Pons (tissue), 1 donor: ENCODE measurements around the gene ITGA8.
A peak's percentile ranks its signal among the peaks of the same experiment; 100 is the strongest.
"Not testable (repeated sequence)": the region's sequence is repeated elsewhere in the genome, so short reads cannot be mapped to it uniquely, and the experiment has no call there.

Experiments used
- DNase-seq: peaks from one replicate; pipeline ENCODE4 v3.0.0-alpha.2; 2016; ENCODE audit warnings: low spot score

The ITGA8 gene

GRCh38 chr10:15494850-15495506, 224.7 kb downstream of the ITGA8 start:
- no peak for DNase-seq

DNA sequence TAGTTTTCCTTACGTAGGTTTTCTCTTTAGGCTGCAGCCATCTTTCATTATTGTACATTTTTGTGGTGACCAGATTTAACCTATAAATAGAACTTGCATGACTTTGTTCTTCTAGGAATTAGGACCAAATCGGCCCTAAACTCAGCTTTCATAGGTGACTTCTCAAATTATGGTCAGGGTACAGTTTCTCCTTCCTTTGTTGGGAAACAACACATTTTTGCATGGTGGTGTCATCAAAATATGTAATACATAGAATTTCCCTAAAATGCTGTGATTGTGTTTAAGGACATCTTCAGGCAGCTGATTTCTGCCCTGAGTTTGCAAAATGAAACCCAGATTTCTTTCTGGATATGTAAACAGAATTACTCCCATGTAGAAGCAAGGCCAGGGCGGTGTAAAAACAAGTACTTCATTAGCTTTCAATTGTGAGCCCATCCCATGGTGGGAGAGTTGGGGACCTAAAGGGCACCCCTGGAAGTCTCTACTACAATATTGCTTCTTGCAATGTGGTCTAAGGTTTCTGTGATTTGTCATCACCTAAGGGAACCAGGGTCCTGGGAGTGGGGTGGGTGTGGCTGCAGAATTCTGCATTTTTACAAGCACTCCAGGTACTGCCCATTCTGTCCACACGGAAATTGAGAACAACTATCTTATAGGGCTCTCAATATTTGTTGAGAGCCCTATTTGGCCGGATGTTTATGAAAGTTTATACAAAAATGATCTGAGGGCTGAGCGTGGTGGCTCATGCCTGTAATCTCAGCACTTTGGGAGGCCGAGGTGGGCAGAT, 227.7 kb downstream of the ITGA8 start:
- DNase-seq, result no peak

DNA sequence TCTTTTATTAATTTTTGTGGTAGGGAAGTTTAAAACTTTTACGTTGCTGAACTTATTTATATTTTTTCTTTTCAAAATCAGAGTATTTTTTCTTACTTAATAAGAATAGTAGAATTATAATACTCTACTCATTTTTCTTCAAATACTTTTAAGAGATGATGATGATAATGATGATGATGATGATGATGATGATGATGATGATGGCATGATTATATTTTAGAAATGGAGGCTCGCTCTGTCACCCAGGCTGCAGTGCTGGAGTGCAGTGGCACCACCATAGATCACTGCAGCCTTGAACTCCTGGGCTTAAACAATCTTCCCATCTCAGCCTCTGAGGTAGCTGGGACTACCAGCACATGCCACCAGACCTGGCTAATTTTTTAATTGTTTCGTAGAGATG, 230.3 kb downstream of the ITGA8 start:
- DNase-seq, result no peak

DNA sequence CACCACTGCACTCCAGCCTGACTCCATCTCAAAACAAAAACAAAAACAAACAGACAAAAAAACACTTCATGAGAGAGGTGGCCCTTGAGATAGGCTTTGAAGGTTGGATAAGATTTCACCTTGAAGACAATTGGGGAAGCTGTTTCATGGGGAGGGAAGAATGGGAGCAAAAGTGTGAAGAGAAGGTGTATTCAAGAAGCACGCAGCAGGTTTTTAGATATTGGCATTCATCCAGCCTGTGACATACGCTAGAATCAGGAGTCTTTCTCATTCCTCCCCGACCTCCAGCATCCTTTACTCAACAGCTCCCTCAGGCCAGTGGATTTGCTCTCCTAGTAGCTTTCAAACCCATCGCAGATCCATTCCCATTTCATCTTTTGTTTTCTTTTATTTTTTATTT, 232.3 kb downstream of the ITGA8 start:
- no peak for DNase-seq

DNA sequence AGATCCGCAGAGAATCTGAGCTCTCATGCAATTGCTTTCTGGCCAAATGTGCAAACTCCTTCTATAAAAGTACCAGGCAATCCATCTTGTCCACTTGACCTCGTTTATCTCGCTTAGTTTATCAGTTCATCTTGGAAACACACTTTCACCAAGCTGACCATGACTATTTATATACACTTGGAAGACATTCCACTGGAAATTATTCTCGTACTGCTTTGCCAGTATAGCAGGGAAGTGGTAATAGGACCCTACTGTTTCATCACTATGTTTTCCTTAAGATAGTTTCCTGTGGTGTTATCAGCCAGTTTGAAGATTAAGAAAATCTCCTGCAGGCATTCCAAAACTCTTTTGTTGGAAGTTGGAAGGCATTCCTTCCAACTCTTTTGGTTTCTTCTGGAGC, 233.3 kb downstream of the ITGA8 start:
- DNase-seq, result no peak

GRCh38 chr10:15485684-15486316, 233.9 kb downstream of the ITGA8 start:
- DNase-seq, result no peak

DNA sequence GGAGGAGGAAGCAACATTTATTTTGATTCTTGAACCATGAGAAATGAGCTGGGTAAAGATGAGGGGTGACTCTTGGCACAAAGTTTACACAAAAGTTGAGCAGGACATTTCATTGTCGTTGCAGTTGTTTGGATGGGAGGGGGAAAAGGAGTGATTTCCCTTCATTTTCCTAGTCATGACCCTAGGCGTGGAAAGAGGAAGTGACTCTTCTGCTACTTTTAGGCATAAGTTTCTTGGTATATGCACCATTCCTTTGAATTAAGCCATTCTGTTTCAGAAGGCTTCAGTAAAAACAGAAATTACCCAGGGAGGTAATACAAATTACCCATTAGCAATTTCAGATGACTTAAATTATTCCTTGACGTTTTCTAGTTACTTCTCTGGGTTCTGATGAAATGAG, 234.7 kb downstream of the ITGA8 start:
- no peak for DNase-seq

GRCh38 chr10:15484128-15484527, 235.6 kb downstream of the ITGA8 start:
- no peak for DNase-seq

- no peak for DNase-seq
Measured at GRCh38 chr10:15483215-15484075, 236.3 kb downstream of the ITGA8 start.

DNA sequence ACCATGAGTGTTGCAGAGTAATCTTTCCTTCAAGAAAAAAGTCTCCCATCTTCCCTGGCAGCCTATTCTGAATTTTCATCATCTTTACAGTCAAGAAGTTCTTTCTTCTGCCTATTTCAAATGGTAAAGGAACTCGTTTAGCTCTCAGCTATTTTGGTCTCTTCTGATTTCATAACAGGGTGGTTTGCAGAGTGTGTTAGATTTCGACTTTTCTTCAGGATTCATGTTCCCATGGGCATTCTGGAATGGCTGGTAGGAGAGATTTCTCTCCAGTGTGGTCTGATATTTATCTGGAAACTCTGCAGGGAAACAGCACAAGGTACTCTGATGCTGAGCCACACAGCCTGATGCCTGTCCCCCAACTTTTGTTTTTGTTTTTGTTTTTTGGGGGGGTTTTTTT, 237.6 kb downstream of the ITGA8 start:
- DNase-seq, result no peak

DNA sequence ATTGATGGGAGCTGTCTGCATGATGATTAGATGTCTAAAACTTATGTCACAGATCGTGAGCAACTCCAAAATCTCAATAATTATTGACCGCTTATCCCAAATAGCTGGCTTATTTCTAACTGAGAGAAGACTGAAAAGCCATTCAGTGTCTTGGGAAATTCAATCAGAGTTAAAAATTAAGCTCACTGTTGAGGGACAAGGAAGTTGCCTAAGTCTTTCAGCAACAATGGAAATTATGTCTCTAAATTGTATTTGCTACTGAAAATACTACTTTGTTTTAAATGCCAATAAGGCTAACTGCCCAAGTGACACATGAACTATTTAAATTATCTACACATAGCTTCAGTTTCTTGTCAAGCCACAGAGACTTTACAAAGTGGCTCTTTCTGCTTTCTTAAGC, 240.8 kb downstream of the ITGA8 start:
- no peak for DNase-seq

DNA sequence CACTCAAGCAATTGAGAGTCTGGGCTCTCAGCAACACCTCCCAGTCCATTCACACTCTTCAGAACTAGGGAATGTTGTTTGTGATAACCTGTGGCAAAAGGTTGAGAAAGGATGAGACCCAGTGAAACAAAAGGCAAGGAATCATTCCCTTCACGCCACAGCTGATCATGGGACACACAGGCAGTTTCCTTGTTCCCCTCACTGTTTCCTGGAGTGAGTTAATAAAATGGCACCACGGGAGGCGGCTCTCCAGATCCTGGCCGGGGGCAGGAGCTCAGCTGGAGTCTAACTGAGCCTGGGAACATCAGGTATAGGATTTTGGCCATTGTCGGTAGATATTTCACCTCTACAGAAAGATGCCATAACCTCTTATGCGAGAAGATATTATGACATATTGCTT, 241.3 kb downstream of the ITGA8 start:
- no peak for DNase-seq

GRCh38 chr10:15476337-15476736, 243.4 kb downstream of the ITGA8 start:
- DNase-seq, result no peak

DNA sequence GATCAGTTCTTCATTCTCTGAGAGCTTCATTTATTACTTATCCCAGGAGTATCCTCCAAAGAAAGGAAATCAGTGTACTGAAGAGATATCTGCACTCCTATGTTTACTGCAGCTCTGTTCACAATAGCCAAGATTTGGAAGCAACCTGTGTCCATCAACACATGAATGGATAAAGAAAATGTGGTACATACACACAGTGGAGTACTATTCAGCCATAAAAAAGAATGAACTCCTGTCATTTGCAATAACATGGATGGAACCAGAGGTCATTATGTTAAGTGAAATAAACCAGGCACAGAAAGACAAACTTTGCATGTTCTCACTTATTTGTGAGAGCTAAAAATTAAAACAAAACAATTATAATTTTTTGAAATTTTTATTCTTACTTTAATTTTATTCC, 244.3 kb downstream of the ITGA8 start:
- DNase-seq, result not testable (repeated sequence)

DNA sequence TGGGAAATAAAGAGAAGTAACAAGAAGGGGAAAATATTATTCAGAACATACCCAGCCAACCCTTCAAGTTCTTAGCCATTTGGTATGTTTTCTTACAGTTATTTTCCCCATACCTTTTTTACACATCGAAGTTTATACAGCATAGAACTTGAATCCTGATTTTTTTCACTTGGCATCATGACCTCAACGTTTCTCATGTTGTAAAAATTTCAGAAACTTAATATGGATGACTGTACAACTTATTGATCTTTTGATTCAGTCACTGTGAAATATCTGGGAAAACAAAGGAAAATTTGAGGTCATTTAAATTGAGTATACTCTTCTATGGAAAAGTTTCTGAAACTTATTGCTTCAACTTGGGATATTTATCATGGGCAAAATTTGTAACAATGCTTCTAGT, 245.1 kb downstream of the ITGA8 start:
- DNase-seq, result no peak

DNA sequence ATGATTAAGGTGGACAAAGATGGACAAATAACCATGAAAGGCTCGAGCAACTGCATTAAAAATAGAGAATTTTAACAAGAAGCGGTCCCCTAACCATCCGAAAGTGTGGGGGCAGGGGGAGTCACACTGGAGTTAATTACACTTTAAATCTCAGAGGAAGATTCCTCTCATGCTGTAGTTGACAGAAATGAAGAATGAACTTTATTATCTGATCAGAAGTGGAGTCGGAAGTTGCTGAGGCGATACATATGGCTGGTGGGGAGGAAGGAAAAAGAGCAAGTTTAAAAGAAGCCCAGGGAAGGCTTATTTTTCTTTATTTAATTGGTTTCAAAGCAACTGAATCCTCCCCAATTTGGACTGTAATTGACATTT, 246.3 kb downstream of the ITGA8 start:
- DNase-seq, result no peak

GRCh38 chr10:15472431-15473395, 247.0 kb downstream of the ITGA8 start:
- no peak for DNase-seq

GRCh38 chr10:15472008-15472407, 247.7 kb downstream of the ITGA8 start:
- DNase-seq, result peak; percentile 13

DNA sequence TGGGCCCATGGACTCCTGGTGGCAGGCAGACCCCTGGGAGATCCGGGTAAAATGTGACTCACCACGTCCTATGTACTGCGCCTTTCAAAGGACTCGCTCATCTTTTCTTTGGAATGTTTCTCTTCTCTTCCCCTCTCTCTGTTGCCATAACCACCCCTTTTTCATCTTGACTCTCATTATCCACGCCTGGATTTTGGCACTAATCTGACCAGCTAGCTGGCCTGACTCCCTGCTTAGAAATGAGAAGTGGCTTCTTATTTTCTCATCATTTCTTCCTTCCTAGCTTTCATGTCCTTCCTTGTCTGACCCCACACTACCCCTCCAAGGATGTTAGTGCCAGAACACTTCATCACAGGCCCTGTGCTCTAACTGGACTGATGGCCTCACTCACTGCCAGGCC, 250.6 kb downstream of the ITGA8 start:
- no peak for DNase-seq

GRCh38 chr10:15464381-15464780, 255.3 kb downstream of the ITGA8 start:
- DNase-seq, result no peak
